T-helper 1 cell treated with Interleukin-12 subunit alpha and Interleukin-12 subunit beta and Interleukin-4 antibody, amounts not matched to agents 30 ng/mL and 1 ng/mL, for 36 hours (primary cell): ENCODE measurements around the gene ARHGAP22. TPM values are rescaled to one million over a fixed set of nuclear protein-coding genes. Genes with fewer than 3 reads are reported as not detected.

ENCODE experiments used
- intact Hi-C: fragments of 100-400 bp; cut with micrococcal nuclease; formaldehyde crosslinking; loops from one replicate; pipeline ENCODE4 v1.15.1; 2024
- total RNA-seq: library from RNA; stranded (reverse); gene quantifications from 2 replicates; pipeline ENCODE4 v1.2.3, GENCODE V29; 2022

Gene ARHGAP22
- total RNA-seq, 1 donor from 2014 or later = not detected

GRCh38 chr10:48634198-48634983 is 29.5 kb upstream of the ARHGAP22 start:
- intact Hi-C loops = loop anchor here (1.0 kb wide), 1 partner anchor 26 kb away; no protein-coding TSS in a partner anchor

GRCh38 chr10:48633381-48634197 is 28.7 kb upstream of the ARHGAP22 start:
- intact Hi-C loops = loop anchor here (1.0 kb wide), 1 partner anchor 25 kb away; no protein-coding TSS in a partner anchor

- intact Hi-C loops = no loop called here
These were observed 27.3 kb upstream of the ARHGAP22 start for GRCh38 chr10:48632166-48632565.

- intact Hi-C loops = no loop called here
These were observed 23.2 kb upstream of the ARHGAP22 start for GRCh38 chr10:48627984-48628609.

GRCh38 chr10:48626986-48627731 is 22.3 kb upstream of the ARHGAP22 start:
- intact Hi-C loops = no loop called here

- intact Hi-C loops = no loop called here
These were observed 21.6 kb upstream of the ARHGAP22 start for GRCh38 chr10:48626447-48626846.

GRCh38 chr10:48625826-48626134 is 20.9 kb upstream of the ARHGAP22 start:
- intact Hi-C loops = no loop called here

- intact Hi-C loops = no loop called here
These were observed 18.8 kb upstream of the ARHGAP22 start for GRCh38 chr10:48623607-48624132.

GRCh38 chr10:48623009-48623408 is 18.1 kb upstream of the ARHGAP22 start:
- intact Hi-C loops = no loop called here

GRCh38 chr10:48620719-48621118 is 15.8 kb upstream of the ARHGAP22 start:
- intact Hi-C loops = no loop called here

GRCh38 chr10:48616436-48616835 is 11.6 kb upstream of the ARHGAP22 start:
- intact Hi-C loops = no loop called here

- intact Hi-C loops = no loop called here
These were observed 9.9 kb upstream of the ARHGAP22 start for GRCh38 chr10:48614481-48615390.

GRCh38 chr10:48613016-48613415 is 8.1 kb upstream of the ARHGAP22 start:
- intact Hi-C loops = no loop called here

GRCh38 chr10:48612236-48612943 is 7.5 kb upstream of the ARHGAP22 start:
- intact Hi-C loops = no loop called here

GRCh38 chr10:48611133-48611532 is 6.3 kb upstream of the ARHGAP22 start:
- intact Hi-C loops = no loop called here

- intact Hi-C loops = no loop called here
These were observed 5.8 kb upstream of the ARHGAP22 start for GRCh38 chr10:48610585-48611093.

- intact Hi-C loops = no loop called here
These were observed 5.2 kb upstream of the ARHGAP22 start for GRCh38 chr10:48609899-48610584.

- intact Hi-C loops = no loop called here
These were observed 4.6 kb upstream of the ARHGAP22 start for GRCh38 chr10:48609441-48609840.
